DMS 273 (cell line): ENCODE data around the gene SLC25A13.
"Not testable (repeated sequence)": the region's sequence is repeated elsewhere in the genome, so short reads cannot be mapped to it uniquely, and the experiment has no call there.

Experiments
- DNase-seq: peaks from one replicate; lab custom pipeline; 2025; ENCODE audit not compliant: unreplicated experiment; lab: John Stamatoyannopoulos, UW

Gene SLC25A13

GRCh38 chr7:96300502-96300901, 21.4 kb downstream of the SLC25A13 start:
- no peak for DNase-seq

DNA sequence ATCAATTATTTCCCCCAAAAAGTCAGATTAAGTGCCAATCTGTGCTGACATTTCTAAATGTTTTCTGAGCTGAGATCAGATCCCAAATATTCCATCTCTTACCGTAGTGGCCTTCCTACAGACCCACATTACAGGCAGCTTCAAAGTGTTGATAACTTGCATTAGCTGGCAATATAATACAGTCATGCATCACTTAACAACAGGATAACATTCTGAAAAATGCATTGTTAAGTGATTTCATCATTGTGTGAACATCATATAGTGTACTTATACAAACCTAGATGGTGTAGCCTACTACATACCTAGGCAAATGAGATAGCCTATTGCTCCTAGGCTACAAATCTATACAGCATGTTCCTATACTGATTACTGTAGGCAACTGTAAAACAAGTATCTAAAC, 22.4 kb downstream of the SLC25A13 start:
- DNase-seq: no peak

- DNase-seq: no peak
Observed at GRCh38 chr7:96297876-96298275, 24.0 kb downstream of the SLC25A13 start.

GRCh38 chr7:96297446-96297845, 24.5 kb downstream of the SLC25A13 start:
- DNase-seq: not testable (repeated sequence)

- not testable (repeated sequence) for DNase-seq
Observed at GRCh38 chr7:96293911-96294310, 28.0 kb downstream of the SLC25A13 start.

DNA sequence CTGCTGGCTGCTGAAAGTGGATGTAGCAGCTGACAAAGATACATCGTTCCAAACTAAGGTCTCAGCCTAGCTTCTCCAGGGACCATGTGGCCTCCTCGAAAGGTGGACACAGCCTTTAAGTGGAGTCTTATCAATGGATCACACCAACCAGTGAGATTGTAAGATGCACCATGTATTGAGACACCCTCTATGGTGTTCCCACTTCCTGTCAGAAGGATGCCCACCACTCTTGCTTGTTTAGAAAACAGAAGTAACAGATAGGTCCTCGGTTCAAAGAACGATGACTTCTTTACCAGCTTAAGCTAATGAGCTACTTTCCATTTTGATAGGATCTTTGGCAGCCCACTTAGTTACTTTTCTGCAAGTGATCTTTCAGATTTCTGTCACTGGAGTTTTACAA, 34.3 kb downstream of the SLC25A13 start:
- DNase-seq: no peak

- peak; percentile 41 for DNase-seq
Observed at GRCh38 chr7:96287132-96287531, 34.8 kb downstream of the SLC25A13 start.

DNA sequence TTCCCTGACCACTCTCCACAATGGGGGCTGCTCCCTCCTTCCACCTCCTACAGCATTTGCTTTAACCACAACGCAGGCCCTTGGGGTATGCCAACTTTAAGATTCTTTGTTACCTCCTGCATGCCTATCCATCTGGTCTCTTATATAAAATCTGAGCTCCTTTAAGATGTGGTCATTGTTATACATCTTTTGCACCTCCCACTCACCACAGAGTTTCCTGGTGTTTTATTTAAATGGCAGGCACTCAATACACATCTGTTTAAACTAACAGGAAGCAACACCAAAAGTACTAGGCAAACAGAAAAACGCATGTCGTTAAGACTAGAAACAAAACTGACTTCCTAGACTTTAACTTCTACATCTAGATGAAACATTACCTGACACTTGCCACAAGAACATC, 36.3 kb downstream of the SLC25A13 start:
- DNase-seq: no peak

GRCh38 chr7:96284835-96285234, 37.1 kb downstream of the SLC25A13 start:
- no peak for DNase-seq

GRCh38 chr7:96284240-96284639, 37.7 kb downstream of the SLC25A13 start:
- no peak for DNase-seq

DNA sequence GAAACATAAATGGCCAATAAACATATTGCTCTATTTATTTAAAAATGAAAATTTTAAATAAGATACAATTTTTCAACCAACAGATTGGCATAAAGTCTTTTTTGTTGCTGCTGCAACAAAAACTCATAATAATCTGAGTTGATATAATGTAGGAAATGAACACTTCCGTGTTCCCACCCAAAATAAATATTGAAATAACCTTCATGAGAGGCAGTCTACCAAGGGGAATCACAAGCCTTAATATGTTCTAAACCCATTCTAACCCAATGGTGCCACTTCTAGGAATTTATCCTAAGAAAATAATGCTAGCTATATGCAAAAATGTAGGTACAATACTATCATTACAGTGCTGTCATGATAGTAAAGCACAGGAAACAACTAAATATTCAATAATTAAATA, 39.1 kb downstream of the SLC25A13 start:
- DNase-seq: no peak

DNA sequence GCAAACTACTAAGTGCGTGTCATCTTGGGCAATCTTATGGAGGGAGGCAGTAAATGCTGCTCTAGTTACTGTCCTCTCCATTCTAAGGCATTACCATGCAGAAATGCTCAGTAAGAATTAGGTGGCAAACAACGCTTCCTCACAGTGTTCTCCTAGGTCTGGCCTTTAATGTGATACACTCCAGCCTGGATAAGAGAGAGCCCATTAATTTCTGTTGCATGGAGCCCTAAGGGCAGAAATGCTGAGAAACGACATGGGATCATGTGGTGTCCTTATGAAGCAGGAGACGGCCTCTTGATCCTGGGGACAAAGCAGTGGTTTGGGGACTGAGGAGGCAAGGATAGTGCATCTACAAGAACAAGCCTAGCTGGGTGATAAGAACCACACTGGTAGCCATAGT, 44.0 kb downstream of the SLC25A13 start:
- no peak for DNase-seq

GRCh38 chr7:96276019-96276418, 45.9 kb downstream of the SLC25A13 start:
- no peak for DNase-seq

- no peak for DNase-seq
Observed at GRCh38 chr7:96273716-96274115, 48.2 kb downstream of the SLC25A13 start.

DNA sequence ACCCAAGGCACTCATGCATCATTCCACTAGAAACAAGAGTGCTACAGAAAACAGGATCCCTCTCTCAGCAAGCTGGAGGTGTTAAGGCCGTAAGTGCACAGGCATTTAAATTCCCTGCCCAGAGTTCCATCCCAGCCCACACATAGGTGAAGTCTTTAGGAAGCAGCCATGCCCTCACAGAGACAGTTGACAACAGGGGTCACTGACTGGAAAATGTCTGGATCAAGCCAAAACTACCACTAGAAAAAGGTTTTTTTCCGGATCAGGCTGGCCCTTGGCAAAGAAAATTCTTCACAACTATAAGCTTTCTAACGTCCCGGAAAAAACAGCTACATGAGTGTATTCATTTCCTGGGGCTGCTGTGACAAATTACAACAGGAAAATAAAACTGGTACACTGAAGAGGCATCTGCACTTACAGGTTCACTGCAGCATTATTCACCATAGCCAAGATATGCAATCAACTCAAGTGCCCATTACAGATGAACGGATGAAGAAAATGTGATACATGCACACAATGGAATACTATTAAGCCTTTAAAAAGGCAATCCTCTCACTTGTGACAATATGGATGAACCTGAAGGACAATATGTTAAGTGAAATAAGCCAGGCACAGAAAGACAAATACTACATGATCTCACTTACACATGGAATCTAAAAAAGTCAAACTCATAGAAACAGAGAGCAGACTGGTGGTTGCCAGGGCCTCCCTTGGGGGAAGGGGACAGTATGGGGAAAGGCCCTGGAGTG, 52.5 kb downstream of the SLC25A13 start:
- no peak for DNase-seq

DNA sequence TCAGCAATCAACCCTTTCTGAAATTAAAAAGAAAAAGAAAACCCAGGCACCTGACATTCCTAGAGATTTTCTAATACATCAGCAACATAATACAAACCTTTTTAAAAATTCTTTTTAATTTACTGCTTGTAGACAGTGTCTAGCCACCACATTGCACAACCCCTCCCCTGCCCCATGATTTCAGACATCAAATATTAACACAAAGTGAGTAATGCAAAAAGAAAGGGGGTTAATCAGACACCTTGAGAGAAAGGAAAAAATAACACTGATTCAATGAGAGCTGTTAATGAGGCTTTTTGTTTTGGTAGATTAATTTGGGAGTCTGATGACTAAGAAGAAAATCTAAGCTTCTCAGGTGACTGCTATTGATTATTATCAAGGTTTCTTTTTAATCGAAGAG, 55.3 kb downstream of the SLC25A13 start:
- no peak for DNase-seq

DNA sequence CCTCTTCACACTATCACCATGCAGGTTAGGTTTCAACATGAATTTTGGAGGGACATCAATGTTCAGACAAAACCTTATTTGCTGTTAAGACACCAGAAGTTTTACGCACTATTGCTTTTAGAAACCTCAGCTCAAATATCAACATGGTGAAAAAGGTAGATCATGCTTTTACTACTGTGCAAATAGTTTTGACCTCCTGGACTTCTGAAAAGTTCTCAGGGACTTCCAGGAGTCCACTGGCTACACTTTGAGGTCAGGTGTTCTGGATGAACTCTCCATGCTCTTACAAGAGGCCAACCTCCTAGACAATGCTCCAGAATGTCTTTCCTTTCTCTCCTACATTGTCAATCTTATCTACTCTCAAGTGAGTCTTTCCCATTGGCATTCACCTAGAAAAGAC, 55.9 kb downstream of the SLC25A13 start:
- no peak for DNase-seq

DNA sequence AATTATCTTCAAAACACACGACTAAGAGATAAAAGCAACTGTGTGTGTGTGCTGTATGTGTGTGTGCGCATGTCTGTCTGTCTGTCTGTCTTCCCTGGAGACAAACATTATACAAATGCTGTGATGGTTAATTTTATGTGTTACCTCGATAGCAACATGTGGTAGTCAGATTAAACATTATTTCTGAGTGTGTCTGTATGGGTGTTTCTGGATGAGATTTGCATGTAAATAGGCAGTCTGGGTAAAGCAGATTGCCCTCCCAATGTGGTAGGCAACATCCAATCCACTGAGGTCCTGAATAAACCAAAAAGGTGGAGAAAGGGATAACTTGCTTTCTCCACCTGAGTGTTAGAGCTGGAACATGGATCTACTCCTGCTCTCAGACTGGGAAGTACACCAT, 67.9 kb downstream of the SLC25A13 start:
- DNase-seq: no peak

DNA sequence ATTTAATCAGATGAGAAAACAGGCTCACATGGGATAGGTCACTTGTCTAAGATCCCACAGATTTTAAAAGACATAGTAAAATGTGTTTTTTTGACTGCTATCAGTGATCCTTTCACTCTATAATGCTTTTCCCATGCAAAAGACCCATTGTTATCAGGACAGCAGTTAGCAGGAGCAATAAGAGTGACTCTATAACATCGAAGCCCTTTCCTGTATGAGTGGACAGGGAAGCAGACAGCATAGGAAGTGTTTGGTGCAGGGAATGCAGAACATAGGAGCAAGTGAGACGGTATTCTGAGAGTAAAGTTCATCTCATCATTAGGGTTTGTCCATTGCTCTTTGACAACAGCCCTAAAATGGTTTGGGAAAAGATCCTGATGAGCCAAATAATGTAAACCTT, 68.5 kb downstream of the SLC25A13 start:
- no peak for DNase-seq

DNA sequence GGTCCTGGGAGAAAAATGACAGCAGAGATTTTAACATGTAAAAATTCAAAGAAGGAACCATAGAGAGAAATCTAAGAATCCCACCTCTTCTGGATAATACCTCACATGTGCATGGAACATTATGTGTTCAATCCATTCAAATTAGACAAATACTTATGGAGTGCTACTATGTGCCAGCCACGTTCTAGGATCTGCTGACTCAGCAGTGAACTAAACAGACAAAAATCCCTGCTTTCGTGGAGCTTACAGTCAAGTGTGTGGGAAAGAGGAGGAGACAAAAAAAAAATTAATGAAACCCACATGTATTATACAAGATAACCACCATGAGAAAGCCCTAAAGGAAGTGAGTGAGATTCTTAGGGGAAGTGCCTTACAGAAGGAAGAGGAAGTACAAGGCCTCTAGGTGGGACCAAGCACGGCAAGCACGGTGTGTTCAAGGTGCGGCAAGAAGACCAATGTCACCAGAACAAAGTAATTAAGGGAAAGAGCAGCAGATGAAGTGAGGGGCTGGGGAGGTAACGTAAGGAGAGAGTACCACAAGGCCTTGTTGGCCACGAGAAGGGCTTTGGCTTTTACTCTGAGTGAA, 71.0 kb downstream of the SLC25A13 start:
- DNase-seq: no peak

DNA sequence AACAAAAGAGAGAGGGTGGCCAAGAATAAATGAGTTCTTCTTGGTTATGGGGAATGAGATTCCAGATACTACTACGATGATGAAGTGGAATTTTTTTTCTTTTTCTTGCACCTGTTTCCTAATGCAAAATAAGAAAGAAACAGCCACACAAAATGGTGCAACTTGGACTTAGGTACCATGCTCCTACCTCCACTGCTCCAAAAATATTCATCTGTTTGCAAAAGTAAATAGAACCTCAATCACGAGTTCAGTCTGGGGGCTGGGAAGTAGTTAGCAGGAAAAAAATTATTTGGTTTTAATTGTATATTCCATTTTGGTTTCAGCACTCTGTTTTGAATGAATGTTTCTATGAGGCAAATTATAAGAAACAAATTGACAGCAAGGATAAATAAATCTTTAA, 73.5 kb downstream of the SLC25A13 start:
- no peak for DNase-seq

GRCh38 chr7:96246919-96247318, 75.0 kb downstream of the SLC25A13 start:
- peak; percentile 73 for DNase-seq

- no peak for DNase-seq
Observed at GRCh38 chr7:96244992-96245292, 77.0 kb downstream of the SLC25A13 start.
